Right atrium auricular region (tissue), 2 donors: ENCODE results near the gene CLMP. TPM values are rescaled to one million over a fixed set of nuclear protein-coding genes. Genes with fewer than 3 reads are reported as not detected.

Source experiments
- DNase-seq: peaks from one replicate; pipeline ENCODE4 v3.0.0-alpha.2; 2019; ENCODE audit warnings: low spot score
- H3K27ac ChIP-seq, 2 donors: fragments of 200-600 bp; sonication (generic); 1 replicate in 1 of 2; 2 replicates in 1 of 2; pipeline ENCODE4 v1.5.1; 2016 to 2019
- H3K27me3 ChIP-seq, 2 donors: fragments of 200-600 bp; sonication (generic); one replicate each; pipeline versions ENCODE4 v1.5.1 to v1.6.0; 2017 to 2019
- H3K36me3 ChIP-seq: fragments of 200-600 bp; sonication (generic); one replicate; pipeline ENCODE4 v1.5.1; 2016
- H3K4me1 ChIP-seq, 2 donors: fragments of 200-600 bp; sonication (generic); one replicate each; pipeline versions ENCODE4 v1.5.1 to v1.6.0; 2017 to 2019
- H3K4me3 ChIP-seq, 2 donors: fragments of 200-600 bp; sonication (generic); 1 replicate in 1 of 2; 2 replicates in 1 of 2; pipeline ENCODE4 v1.5.1; 2017 to 2019; ENCODE audit warnings: mild to moderate bottlenecking in 1 of 2, moderate library complexity in 1 of 2
- H3K9me3 ChIP-seq, 2 donors: fragments of 200-600 bp; sonication (generic); one replicate each; pipeline ENCODE4 v1.5.1; 2019
- total RNA-seq, 2 donors: library from RNA; depleted of rRNA; stranded (reverse); fragments of >200 nt; gene quantifications; one replicate each; pipeline ENCODE4 v1.1.0, GENCODE V29; 2016
- TF ChIP-seq, protein P1 (sequence below), 2 donors: fragments of 200-600 bp; sonication (generic); IDR thresholded peaks; one replicate each; pipeline ENCODE4 v1.5.1; 2019; ENCODE audit warnings: antibody characterized with exemption in 2 of 2

CLMP gene
- total RNA-seq, 2 donors from 2014 or later, result 8.4 to 34.3 TPM

DNA sequence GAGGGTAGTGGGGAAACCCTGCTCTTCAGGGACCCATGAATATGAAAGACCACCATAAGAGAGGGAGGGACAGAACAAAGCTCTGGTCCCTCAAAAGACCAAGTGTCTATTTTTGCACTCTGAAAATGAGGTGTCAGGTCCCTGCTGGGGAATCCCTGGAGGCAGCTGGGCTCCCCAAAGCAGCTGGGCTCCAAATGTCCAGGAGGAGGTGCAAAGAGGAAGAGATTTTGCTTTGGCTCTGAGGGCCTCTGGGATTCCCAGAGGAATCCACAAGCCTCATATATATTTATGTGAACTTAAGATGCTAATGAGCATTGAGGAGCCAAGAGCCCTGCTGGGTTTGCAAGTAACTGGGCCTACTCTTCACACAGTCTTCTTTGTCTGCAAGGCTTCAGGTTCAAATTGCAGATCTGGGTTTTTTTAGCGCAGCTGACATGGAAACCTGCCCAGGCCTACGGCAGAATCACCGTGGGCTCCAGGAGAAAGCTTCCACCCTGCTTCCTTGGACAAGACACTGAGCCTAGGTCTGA, 26.0 kb downstream of the CLMP start:
- H3K4me3 ChIP-seq, result no peak overlapping the region
- H3K27me3 ChIP-seq, result no peaks in the 10 kb centered on the region
- DNase-seq, result no peak
- no peaks in the 10 kb centered on the region for H3K9me3 ChIP-seq
- H3K4me1 ChIP-seq, result no peaks in the 10 kb centered on the region
- no peaks in the 10 kb centered on the region for H3K36me3 ChIP-seq
- TF ChIP-seq, protein P1, sequence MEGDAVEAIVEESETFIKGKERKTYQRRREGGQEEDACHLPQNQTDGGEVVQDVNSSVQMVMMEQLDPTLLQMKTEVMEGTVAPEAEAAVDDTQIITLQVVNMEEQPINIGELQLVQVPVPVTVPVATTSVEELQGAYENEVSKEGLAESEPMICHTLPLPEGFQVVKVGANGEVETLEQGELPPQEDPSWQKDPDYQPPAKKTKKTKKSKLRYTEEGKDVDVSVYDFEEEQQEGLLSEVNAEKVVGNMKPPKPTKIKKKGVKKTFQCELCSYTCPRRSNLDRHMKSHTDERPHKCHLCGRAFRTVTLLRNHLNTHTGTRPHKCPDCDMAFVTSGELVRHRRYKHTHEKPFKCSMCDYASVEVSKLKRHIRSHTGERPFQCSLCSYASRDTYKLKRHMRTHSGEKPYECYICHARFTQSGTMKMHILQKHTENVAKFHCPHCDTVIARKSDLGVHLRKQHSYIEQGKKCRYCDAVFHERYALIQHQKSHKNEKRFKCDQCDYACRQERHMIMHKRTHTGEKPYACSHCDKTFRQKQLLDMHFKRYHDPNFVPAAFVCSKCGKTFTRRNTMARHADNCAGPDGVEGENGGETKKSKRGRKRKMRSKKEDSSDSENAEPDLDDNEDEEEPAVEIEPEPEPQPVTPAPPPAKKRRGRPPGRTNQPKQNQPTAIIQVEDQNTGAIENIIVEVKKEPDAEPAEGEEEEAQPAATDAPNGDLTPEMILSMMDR (IDR thresholded peaks at IDR 0.05), result no peak
- no peak overlapping the region for H3K27ac ChIP-seq

DNA sequence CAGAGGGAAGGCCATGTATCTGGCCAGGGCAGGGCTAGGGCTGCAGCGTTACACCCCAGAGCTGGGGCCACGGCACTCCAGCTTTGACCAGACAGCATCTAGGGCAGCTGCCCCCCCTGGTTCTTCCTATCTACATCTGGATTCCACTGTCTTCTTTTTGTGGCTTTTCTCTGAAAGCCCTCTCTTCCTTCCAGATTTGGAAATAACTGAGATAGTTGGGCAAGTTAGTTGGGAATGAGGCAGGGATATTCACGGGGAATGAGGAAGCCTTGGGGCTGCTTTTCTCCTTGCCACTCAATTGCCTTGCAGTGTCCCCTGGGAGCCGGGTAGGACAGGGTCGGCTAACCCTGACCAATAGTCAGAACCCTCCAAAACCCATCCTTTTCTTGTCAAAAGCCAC, 26.8 kb downstream of the CLMP start:
- Histone ChIP-seq H3K9me3 (no peaks in the 10 kb centered on the region), H3K4me3 (no peak overlapping the region), H3K4me1 (no peaks in the 10 kb centered on the region), H3K27me3 (no peaks in the 10 kb centered on the region), H3K27ac (no peak overlapping the region), H3K36me3 (no peaks in the 10 kb centered on the region)
- TF ChIP-seq, protein P1 (IDR thresholded peaks at IDR 0.05), result no peak
- no peak for DNase-seq

GRCh38 chr11:123166071-123166559, 28.9 kb downstream of the CLMP start:
- H3K9me3 ChIP-seq, result no peaks in the 10 kb centered on the region
- no peak overlapping the region for H3K27ac ChIP-seq
- no peaks in the 10 kb centered on the region for H3K36me3 ChIP-seq
- no peak overlapping the region for H3K4me3 ChIP-seq
- H3K27me3 ChIP-seq, result no peaks in the 10 kb centered on the region
- no peak for DNase-seq
- TF ChIP-seq, protein P1 (IDR thresholded peaks at IDR 0.05), result peak in 1 of 2 donors; percentile 59
- no peaks in the 10 kb centered on the region for H3K4me1 ChIP-seq

DNA sequence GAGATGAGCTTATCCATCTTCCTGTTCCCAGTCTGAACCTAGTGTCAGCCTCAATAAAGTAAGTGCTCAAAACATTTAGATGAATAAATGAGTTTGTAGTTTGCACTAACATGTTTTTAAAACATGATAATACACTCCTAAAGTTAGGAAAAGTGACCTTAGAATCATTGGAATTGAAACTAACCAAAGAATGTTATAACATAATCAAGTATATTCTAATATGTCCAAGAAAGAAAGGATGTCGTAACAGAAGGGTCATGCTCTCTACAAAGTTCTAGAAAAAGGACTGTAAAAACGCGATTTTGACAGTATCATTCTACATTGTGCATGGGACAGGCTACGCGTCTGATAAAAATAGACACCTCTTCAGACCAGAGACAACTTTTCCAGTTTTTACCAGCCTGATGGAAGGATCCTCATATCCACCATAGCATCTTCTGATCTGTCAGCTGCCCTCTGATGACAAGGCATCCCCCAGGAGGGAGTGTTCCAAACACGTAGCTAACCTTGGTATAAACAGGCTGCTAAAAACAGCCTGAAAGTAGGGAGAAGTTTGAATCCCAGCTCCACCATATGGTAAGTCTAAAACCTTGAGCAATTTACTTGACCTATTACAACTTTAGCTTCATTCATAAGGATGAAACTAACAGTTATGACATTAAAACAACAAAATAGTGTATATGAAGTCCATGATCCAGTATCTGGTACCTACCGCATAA, 30.2 kb downstream of the CLMP start:
- Histone ChIP-seq H3K4me3 (no peak overlapping the region), H3K4me1 (no peaks in the 10 kb centered on the region), H3K9me3 (no peaks in the 10 kb centered on the region), H3K36me3 (no peaks in the 10 kb centered on the region), H3K27me3 (no peaks in the 10 kb centered on the region), H3K27ac (no peak overlapping the region)
- TF ChIP-seq, protein P1 (IDR thresholded peaks at IDR 0.05), result no peak
- DNase-seq, result no peak

GRCh38 chr11:123163621-123164020, 31.4 kb downstream of the CLMP start:
- no peak for DNase-seq
- Histone ChIP-seq H3K27ac (no peak overlapping the region), H3K36me3 (no peaks in the 10 kb centered on the region), H3K9me3 (no peaks in the 10 kb centered on the region), H3K4me3 (no peak overlapping the region), H3K4me1 (no peaks in the 10 kb centered on the region), H3K27me3 (no peaks in the 10 kb centered on the region)
- TF ChIP-seq, protein P1 (IDR thresholded peaks at IDR 0.05), result no peak
